Liver (tissue), 9 donors: ENCODE results near the gene SUCLA2. TPM values are rescaled to one million over a fixed set of nuclear protein-coding genes. Genes with fewer than 3 reads are reported as not detected.

Experiments
- DNase-seq: peaks from one replicate; pipeline ENCODE4 v3.0.0-alpha.2; 2017; ENCODE audit warnings: low spot score
- H3K27ac ChIP-seq, 2 donors: one replicate each; pipeline ENCODE4 v1.7.0; 2013; ENCODE audit warnings: inconsistent platforms in 2 of 2, low read length in 2 of 2, control low read depth in 1 of 2, low read depth in 1 of 2, mild to moderate bottlenecking in 1 of 2
- H3K27me3 ChIP-seq, 4 donors: one replicate each; pipeline versions ENCODE4 v1.6.1 to v1.7.0; 2013; ENCODE audit warnings: low read length in 3 of 4, inconsistent platforms in 1 of 4, mild to moderate bottlenecking in 1 of 4, moderate library complexity in 1 of 4; ENCODE audit not compliant: control insufficient read depth in 4 of 4, insufficient read depth in 4 of 4
- H3K36me3 ChIP-seq, 4 donors: one replicate each; pipeline versions ENCODE4 v1.6.1 to v1.7.0; 2013; ENCODE audit warnings: low read length in 3 of 4, mild to moderate bottlenecking in 3 of 4, low read depth in 1 of 4, moderate library complexity in 1 of 4; ENCODE audit not compliant: control insufficient read depth in 4 of 4, insufficient read depth in 3 of 4
- H3K4me1 ChIP-seq, 4 donors: one replicate each; pipeline versions ENCODE4 v1.6.1 to v1.7.0; 2013; ENCODE audit warnings: low read length in 3 of 4, mild to moderate bottlenecking in 3 of 4, moderate library complexity in 1 of 4; ENCODE audit not compliant: control insufficient read depth in 4 of 4, insufficient read depth in 4 of 4
- H3K4me3 ChIP-seq, 3 donors: one replicate each; pipeline versions ENCODE4 v1.6.1 to v1.7.0; 2013; ENCODE audit warnings: low read length in 3 of 3, control low read depth in 1 of 3, low read depth in 1 of 3, mild to moderate bottlenecking in 1 of 3
- H3K9ac ChIP-seq, 2 donors: one replicate each; pipeline ENCODE4 v1.7.0; 2013; ENCODE audit warnings: low read length in 2 of 2, mild to moderate bottlenecking in 2 of 2, moderate library complexity in 2 of 2, control low read depth in 1 of 2, low read depth in 1 of 2
- H3K9me3 ChIP-seq, 4 donors: one replicate each; pipeline versions ENCODE4 v1.6.1 to v1.7.0; 2013; ENCODE audit warnings: low read length in 3 of 4; ENCODE audit not compliant: control insufficient read depth in 4 of 4
- FOXA2 ChIP-seq: IDR thresholded peaks from 2 replicates; pipeline ENCODE4 v1.6.1; 2016; ENCODE audit warnings: antibody characterized with exemption
- GABPA ChIP-seq, 2 donors: IDR thresholded peaks in 1 of 2; conservative IDR thresholded peaks in 1 of 2; 2 replicates each; pipeline ENCODE4 v1.6.1; 2016; ENCODE audit warnings: antibody characterized with exemption in 2 of 2, mild to moderate bottlenecking in 1 of 2, moderate library complexity in 1 of 2
- HNF4A ChIP-seq, 2 donors: conservative IDR thresholded peaks; 2 replicates each; pipeline ENCODE4 v1.6.1; 2016; ENCODE audit warnings: antibody characterized with exemption in 2 of 2, mild to moderate bottlenecking in 2 of 2
- HNF4G ChIP-seq: IDR thresholded peaks from 2 replicates; pipeline ENCODE4 v1.6.1; 2016; ENCODE audit warnings: antibody characterized with exemption
- NR2F2 ChIP-seq: IDR thresholded peaks from 2 replicates; pipeline ENCODE4 v1.6.1; 2016; ENCODE audit warnings: antibody characterized with exemption
- SP1 ChIP-seq: IDR thresholded peaks from 2 replicates; pipeline ENCODE4 v1.6.1; 2018; ENCODE audit warnings: antibody characterized with exemption, mild to moderate bottlenecking
- WGBS: extraction: QIAGEN DNeasy Blood & Tissue Kit; methylation state at CpG from one replicate; pipeline ENCODE4 v1.1.7; 2013; 5-methylcytosine and 5-hydroxymethylcytosine counted together
- polyA plus RNA-seq, 2 donors: library from polyadenylated mRNA; stranded (reverse) in 1 of 2; unstranded in 1 of 2; fragments of 200-250 nt in 1 of 2; fragments of >200 nt in 1 of 2; fragmentation: Nextera tagmentation in 1 of 2; extraction: Ambion mirVana in 1 of 2; gene quantifications; one replicate each; pipeline versions ENCODE4 v1.2.1 to v1.2.3, GENCODE V29; 2013 to 2015
- total RNA-seq, 2 donors: library from RNA; depleted of rRNA; stranded (reverse); fragments of >200 nt; gene quantifications; one replicate each; pipeline ENCODE4 v1.2.3, GENCODE V29; 2014
- TF ChIP-seq, protein P1 (sequence below): fragments of 150-350 bp; IDR thresholded peaks from 2 replicates; pipeline ENCODE4 v1.5.1; 2017; ENCODE audit warnings: improper control_type of control experiment, low read depth, low read length; ENCODE audit not compliant: missing input control
- TF ChIP-seq, protein P2 (sequence below): IDR thresholded peaks from 2 replicates; pipeline ENCODE4 v1.6.1; 2016; ENCODE audit warnings: antibody characterized with exemption, mild to moderate bottlenecking
- donor health status: healthy.
- donor health status: healthy.
- donor health status: healthy.
- donor health status: healthy.
- donor health status: healthy.

Gene SUCLA2
- total and polyA plus RNA-seq, 4 donors: 22.0 to 27.1 (median 26.0) TPM

DNA sequence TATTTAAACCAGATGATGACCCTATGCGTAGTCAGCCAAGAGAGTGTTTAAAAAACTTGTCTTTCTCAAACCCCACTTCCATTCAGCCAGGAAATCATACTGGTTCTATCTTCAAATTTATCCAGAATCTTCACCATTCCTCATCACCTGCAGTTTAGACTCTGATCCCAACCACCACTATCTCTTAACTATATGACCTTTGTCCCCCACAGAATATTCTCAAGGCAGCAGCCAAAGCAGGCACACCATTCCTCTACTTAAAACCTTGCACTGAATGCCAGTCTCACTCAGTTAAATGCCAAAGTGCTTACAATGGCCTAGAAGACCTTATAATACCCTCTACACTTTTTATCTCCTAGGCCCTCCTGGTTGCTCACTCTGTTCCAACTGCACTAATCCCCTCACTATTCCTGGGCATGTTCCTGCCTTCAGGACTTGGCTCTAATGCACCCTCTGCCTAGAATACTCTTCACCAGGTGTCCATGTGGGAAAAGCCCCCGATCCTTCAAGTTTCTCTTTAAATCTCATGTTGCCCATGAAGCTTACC is 10.1 kb downstream of the SUCLA2 start:
- Histone ChIP-seq H3K27ac (no peak overlapping the region), H3K9me3 (no peaks in the 10 kb centered on the region), H3K4me3 (no peak overlapping the region), H3K36me3 (peaks cover 0 to 15% (median 7%) of the 10 kb centered on the region in 4 donors), H3K9ac (no peak overlapping the region), H3K4me1 (peaks cover 5 to 25% (median 15%) of the 10 kb centered on the region in 4 donors), H3K27me3 (no peaks in the 10 kb centered on the region)
- peak; percentile 77 to 80 for TF ChIP-seq HNF4A (conservative IDR thresholded peaks at IDR 0.05)
- no peak for TF ChIP-seq NR2F2
- TF ChIP-seq HNF4G: peak; percentile 49
- DNase-seq: no peak
- 93% methylated on average over 2 of the region's 2 CpGs for WGBS

DNA sequence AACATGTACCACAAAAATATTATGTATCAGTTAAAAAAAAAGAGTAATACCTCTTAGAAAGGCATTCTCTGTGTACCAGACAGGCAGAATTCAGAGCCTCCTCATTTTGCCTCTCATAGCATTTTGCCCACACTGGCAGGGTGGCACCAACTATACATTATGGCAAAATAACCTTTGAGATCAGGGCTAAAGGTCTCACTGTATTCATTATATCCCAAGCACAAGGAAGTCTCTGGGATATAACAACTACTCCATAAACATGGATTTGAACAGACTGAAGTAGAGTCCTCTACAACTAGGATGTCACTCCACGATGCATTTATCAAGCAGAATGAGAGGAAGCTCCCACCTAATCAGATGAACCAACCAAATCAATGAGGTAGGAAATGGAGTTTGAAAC is 10.6 kb downstream of the SUCLA2 start:
- no peak overlapping the region for H3K27ac ChIP-seq
- peaks cover 0 to 15% (median 8%) of the 10 kb centered on the region in 4 donors for H3K36me3 ChIP-seq
- H3K27me3 ChIP-seq: no peaks in the 10 kb centered on the region
- DNase-seq: no peak
- 37% methylated on average over 1 of the region's 1 CpG for WGBS
- H3K4me1 ChIP-seq: peaks cover 5 to 25% (median 15%) of the 10 kb centered on the region in 4 donors
- H3K4me3 ChIP-seq: no peak overlapping the region
- no peaks in the 10 kb centered on the region for H3K9me3 ChIP-seq
- H3K9ac ChIP-seq: no peak overlapping the region
- no peak for TF ChIP-seq NR2F2
- TF ChIP-seq, protein P1, sequence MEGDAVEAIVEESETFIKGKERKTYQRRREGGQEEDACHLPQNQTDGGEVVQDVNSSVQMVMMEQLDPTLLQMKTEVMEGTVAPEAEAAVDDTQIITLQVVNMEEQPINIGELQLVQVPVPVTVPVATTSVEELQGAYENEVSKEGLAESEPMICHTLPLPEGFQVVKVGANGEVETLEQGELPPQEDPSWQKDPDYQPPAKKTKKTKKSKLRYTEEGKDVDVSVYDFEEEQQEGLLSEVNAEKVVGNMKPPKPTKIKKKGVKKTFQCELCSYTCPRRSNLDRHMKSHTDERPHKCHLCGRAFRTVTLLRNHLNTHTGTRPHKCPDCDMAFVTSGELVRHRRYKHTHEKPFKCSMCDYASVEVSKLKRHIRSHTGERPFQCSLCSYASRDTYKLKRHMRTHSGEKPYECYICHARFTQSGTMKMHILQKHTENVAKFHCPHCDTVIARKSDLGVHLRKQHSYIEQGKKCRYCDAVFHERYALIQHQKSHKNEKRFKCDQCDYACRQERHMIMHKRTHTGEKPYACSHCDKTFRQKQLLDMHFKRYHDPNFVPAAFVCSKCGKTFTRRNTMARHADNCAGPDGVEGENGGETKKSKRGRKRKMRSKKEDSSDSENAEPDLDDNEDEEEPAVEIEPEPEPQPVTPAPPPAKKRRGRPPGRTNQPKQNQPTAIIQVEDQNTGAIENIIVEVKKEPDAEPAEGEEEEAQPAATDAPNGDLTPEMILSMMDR: no peak

DNA sequence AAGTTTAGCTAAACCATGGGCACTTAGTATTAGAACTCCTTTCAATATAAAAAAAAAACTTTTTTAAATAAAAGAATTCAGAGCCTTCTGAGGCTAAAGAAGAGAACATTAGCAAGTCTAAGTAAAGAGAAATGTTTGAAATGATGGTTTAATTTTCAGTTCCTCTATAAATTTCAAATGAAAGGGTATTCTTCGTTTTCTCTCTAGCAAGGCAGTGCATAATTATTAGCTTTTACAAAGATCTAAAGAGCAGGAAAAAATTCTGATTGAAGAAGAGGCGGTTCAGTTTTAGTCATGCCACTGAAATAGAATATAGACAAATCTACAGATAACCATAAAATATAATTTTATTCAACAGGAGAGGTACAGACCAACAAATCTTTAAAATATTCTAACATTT is 18.0 kb downstream of the SUCLA2 start:
- Histone ChIP-seq H3K36me3 (peaks cover 1 to 12% (median 7%) of the 10 kb centered on the region in 4 donors), H3K9ac (no peak overlapping the region), H3K4me1 (peaks cover 0 to 3% (median 0%) of the 10 kb centered on the region in 4 donors), H3K4me3 (no peak overlapping the region), H3K9me3 (no peaks in the 10 kb centered on the region), H3K27ac (no peak overlapping the region), H3K27me3 (no peaks in the 10 kb centered on the region)
- 96% methylated on average over 2 of the region's 2 CpGs for WGBS
- TF ChIP-seq HNF4A (conservative IDR thresholded peaks at IDR 0.05): no peak
- no peak for TF ChIP-seq SP1
- no peak for TF ChIP-seq GABPA (IDR thresholded peaks at IDR 0.05 in 1 of 2, conservative IDR thresholded peaks at IDR 0.05 in 1 of 2)
- no peak for TF ChIP-seq FOXA2
- TF ChIP-seq, protein P2, sequence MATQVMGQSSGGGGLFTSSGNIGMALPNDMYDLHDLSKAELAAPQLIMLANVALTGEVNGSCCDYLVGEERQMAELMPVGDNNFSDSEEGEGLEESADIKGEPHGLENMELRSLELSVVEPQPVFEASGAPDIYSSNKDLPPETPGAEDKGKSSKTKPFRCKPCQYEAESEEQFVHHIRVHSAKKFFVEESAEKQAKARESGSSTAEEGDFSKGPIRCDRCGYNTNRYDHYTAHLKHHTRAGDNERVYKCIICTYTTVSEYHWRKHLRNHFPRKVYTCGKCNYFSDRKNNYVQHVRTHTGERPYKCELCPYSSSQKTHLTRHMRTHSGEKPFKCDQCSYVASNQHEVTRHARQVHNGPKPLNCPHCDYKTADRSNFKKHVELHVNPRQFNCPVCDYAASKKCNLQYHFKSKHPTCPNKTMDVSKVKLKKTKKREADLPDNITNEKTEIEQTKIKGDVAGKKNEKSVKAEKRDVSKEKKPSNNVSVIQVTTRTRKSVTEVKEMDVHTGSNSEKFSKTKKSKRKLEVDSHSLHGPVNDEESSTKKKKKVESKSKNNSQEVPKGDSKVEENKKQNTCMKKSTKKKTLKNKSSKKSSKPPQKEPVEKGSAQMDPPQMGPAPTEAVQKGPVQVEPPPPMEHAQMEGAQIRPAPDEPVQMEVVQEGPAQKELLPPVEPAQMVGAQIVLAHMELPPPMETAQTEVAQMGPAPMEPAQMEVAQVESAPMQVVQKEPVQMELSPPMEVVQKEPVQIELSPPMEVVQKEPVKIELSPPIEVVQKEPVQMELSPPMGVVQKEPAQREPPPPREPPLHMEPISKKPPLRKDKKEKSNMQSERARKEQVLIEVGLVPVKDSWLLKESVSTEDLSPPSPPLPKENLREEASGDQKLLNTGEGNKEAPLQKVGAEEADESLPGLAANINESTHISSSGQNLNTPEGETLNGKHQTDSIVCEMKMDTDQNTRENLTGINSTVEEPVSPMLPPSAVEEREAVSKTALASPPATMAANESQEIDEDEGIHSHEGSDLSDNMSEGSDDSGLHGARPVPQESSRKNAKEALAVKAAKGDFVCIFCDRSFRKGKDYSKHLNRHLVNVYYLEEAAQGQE: no peak
- no peak for DNase-seq
